Heart left ventricle (tissue), 13 donors: ENCODE data around the gene ANGPTL7.

Experiments
- POLR2A ChIP-seq, 2 donors: fragments of 450-650 bp; IDR thresholded peaks; one replicate each; pipeline ENCODE4 v1.6.1; 2017; ENCODE audit warnings: antibody characterized with exemption in 2 of 2, mild to moderate bottlenecking in 2 of 2, moderate library complexity in 2 of 2
- TF ChIP-seq, protein P1 (sequence below), 12 donors: fragments of 200-600 bp; sonication (generic) in 4 of 12; IDR thresholded peaks; one replicate each; pipeline versions ENCODE4 v1.5.0 to v1.8.0; 2018 to 2022; ENCODE audit warnings: antibody characterized with exemption in 12 of 12, mild to moderate bottlenecking in 5 of 12
- donor health status: ischemic (EF 13 %, LVEDD 7.1; RV severe dilation, severe dysfunction).
- donor health status: DM: no; HTN: yes; CAD: no.
- donor health status: DM: no; HTN: no; CAD: no.
- donor health status: ischemic (EF 25% LVEDD 6.9; RV normal size, moderate dysfunction).
- donor health status: ischemic (EF 25% LVEDD 5.7; RV mildly dilated, moderate dysfunction).
- donor health status: ischemic (EF 35%, LVEDD 5.7; RV mildly dilated, moderate dysfunction).
- donor health status: nonischemic (EF 11% LVEDD 7.7; RV severe dilation, severe dysfunction).
- donor health status: DM: yes; HTN: yes; CAD: no.
- donor health status: PGD.
- donor health status: ischemic (EF 29% LVEDD 5.4; RV normal size, mild dysfunction).
- donor health status: nonischemic (EF 23%, LVEDD 6.1; RV moderate dilation, normal function).

GRCh38 chr1:11227106-11228077 is 38.2 kb downstream of the ANGPTL7 start:
- TF ChIP-seq, protein P1, sequence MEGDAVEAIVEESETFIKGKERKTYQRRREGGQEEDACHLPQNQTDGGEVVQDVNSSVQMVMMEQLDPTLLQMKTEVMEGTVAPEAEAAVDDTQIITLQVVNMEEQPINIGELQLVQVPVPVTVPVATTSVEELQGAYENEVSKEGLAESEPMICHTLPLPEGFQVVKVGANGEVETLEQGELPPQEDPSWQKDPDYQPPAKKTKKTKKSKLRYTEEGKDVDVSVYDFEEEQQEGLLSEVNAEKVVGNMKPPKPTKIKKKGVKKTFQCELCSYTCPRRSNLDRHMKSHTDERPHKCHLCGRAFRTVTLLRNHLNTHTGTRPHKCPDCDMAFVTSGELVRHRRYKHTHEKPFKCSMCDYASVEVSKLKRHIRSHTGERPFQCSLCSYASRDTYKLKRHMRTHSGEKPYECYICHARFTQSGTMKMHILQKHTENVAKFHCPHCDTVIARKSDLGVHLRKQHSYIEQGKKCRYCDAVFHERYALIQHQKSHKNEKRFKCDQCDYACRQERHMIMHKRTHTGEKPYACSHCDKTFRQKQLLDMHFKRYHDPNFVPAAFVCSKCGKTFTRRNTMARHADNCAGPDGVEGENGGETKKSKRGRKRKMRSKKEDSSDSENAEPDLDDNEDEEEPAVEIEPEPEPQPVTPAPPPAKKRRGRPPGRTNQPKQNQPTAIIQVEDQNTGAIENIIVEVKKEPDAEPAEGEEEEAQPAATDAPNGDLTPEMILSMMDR (IDR thresholded peaks at IDR 0.05): no peak
- TF ChIP-seq POLR2A (IDR thresholded peaks at IDR 0.05): no peak
